SJCRH30 (cell line): ENCODE data around the gene DLL4. TPM values are rescaled to one million over a fixed set of nuclear protein-coding genes. Genes with fewer than 3 reads are reported as not detected.

Experiments
- DNase-seq, 2 experiments: peaks; one replicate each; pipeline ENCODE4 v3.0.0-alpha.2; 2015 to 2020
- H3K27ac ChIP-seq: fragments of 250-450 bp; sonication (Bioruptor Pico); 2 replicates; pipeline ENCODE4 v1.5.1; 2020; ENCODE audit warnings: mild to moderate bottlenecking, moderate library complexity
- H3K27me3 ChIP-seq: fragments of 250-450 bp; sonication (Bioruptor Pico); 2 replicates; pipeline ENCODE4 v1.5.1; 2020; ENCODE audit warnings: mild to moderate bottlenecking, moderate library complexity
- H3K36me3 ChIP-seq: fragments of 250-450 bp; sonication (Bioruptor Pico); 2 replicates; pipeline ENCODE4 v1.5.1; 2020; ENCODE audit warnings: mild to moderate bottlenecking, moderate library complexity
- H3K4me1 ChIP-seq: fragments of 250-450 bp; sonication (Bioruptor Pico); 2 replicates; pipeline ENCODE4 v1.5.1; 2020; ENCODE audit warnings: mild to moderate bottlenecking, moderate library complexity
- H3K4me3 ChIP-seq: fragments of 250-450 bp; sonication (Bioruptor Pico); 2 replicates; pipeline ENCODE4 v1.5.1; 2020; ENCODE audit warnings: mild to moderate bottlenecking, moderate library complexity
- H3K9me3 ChIP-seq: fragments of 250-450 bp; sonication (Bioruptor Pico); replicated peaks from 2 replicates; pipeline ENCODE4 v1.5.1; 2020; ENCODE audit warnings: mild to moderate bottlenecking, moderate library complexity
- total RNA-seq: library from RNA; depleted of rRNA; stranded (reverse); fragments of >200 nt; shearing (Covaris generic); gene quantifications from 2 replicates; pipeline ENCODE4 v1.2.3, GENCODE V29; 2014; rRNA removed

Gene DLL4
- total RNA-seq, 1 experiment from 2014 or later: 0.43 TPM

GRCh38 chr15:40986820-40987219 is 57.7 kb downstream of the DLL4 start:
- Histone ChIP-seq H3K4me3 (no peak overlapping the region), H3K27ac (no peak overlapping the region), H3K4me1 (0 out of 2 replicates have a peak, but pooled peaks cover 6% of the 10 kb centered on the region), H3K27me3 (no peaks in the 10 kb centered on the region), H3K36me3 (peaks cover 56% of the 10 kb centered on the region), H3K9me3 (no peaks in the 10 kb centered on the region)
- no peak for DNase-seq

GRCh38 chr15:40988156-40988555 is 59.0 kb downstream of the DLL4 start:
- Histone ChIP-seq H3K4me3 (no peak overlapping the region), H3K9me3 (no peaks in the 10 kb centered on the region), H3K36me3 (peaks cover 44% of the 10 kb centered on the region), H3K27ac (no peak overlapping the region), H3K4me1 (0 out of 2 replicates have a peak, but pooled peaks cover 2% of the 10 kb centered on the region), H3K27me3 (no peaks in the 10 kb centered on the region)
- DNase-seq: no peak

Other genes with a start within 250 kb of the DLL4 start
- 37.5 and 48.0 TPM in 2 replicates for gene RAD51, start 234.2 kb upstream of the DLL4 start, total RNA-seq
- gene RMDN3, start 174.1 kb upstream of the DLL4 start, total RNA-seq: 19.3 and 19.6 TPM in 2 replicates
- not detected in 2 replicates for gene GCHFR, start 165.3 kb upstream of the DLL4 start, total RNA-seq
- gene C15orf62, start 159.4 kb upstream of the DLL4 start, total RNA-seq: 0.10 and 0.14 TPM in 2 replicates
- 10.6 and 14.1 TPM in 2 replicates for gene ZFYVE19, start 122.3 kb upstream of the DLL4 start, total RNA-seq
- gene DNAJC17, start 121.9 kb upstream of the DLL4 start, total RNA-seq: 35.0 and 43.5 TPM in 2 replicates
- gene PPP1R14D, start 100.6 kb upstream of the DLL4 start, total RNA-seq: not detected in 2 replicates
- gene SPINT1, start 85.3 kb upstream of the DLL4 start, total RNA-seq: not detected in 2 replicates
- 0.61 and 0.84 TPM in 2 replicates for gene RHOV, start 55.1 kb upstream of the DLL4 start, total RNA-seq
- 16.6 and 17.3 TPM in 2 replicates for gene VPS18, start 34.9 kb upstream of the DLL4 start, total RNA-seq
- gene CHAC1, start 24.1 kb downstream of the DLL4 start, total RNA-seq: 1.0 and 2.5 TPM in 2 replicates
- 16.5 and 16.8 TPM in 2 replicates for gene INO80, start 186.9 kb downstream of the DLL4 start, total RNA-seq